Epithelial cell of prostate (primary cell): ENCODE measurements around the gene FAM89B.
"Not testable (repeated sequence)": the region's sequence is repeated elsewhere in the genome, so short reads cannot be mapped to it uniquely, and the experiment has no call there.

Source experiments
- DNase-seq: peaks from one replicate; pipeline ENCODE4 v3.0.0-alpha.2; 2011; ENCODE audit warnings: low read depth, low spot score
- H3K27ac ChIP-seq: fragments of 450-650 bp; 2 replicates; pipeline ENCODE4 v1.5.1; 2017; ENCODE audit warnings: mild to moderate bottlenecking

The FAM89B gene

GRCh38 chr11:65554842-65555430, 17.4 kb upstream of the FAM89B start:
- H3K27ac ChIP-seq: no peak overlapping the region
- DNase-seq: no peak

DNA sequence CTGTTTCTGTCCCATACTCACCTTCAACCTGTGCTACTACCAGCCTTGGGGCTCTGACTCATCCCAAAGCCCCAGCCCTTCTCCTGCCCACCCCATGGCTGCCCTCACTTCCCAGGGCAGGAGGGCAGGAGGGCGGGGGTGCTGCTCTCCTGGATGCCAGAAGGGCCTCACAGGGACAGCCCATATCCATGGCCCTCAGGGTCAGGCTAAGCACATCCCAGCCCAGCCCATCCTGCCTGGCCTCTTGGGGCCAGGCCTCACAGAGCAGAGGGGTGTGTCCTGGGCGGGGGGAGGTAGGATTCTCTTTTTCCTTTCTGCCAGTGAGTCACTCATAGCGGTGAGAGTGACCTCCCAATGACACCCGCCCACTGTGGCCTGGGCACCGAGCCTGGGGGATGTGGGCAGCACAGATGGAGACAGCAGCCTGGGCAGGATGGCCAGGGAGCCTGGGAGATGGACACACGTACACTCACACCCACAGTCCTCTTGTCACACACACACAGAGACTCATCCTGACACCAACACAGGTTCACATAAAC, 16.6 kb upstream of the FAM89B start:
- no peak for DNase-seq
- no peak overlapping the region for H3K27ac ChIP-seq

DNA sequence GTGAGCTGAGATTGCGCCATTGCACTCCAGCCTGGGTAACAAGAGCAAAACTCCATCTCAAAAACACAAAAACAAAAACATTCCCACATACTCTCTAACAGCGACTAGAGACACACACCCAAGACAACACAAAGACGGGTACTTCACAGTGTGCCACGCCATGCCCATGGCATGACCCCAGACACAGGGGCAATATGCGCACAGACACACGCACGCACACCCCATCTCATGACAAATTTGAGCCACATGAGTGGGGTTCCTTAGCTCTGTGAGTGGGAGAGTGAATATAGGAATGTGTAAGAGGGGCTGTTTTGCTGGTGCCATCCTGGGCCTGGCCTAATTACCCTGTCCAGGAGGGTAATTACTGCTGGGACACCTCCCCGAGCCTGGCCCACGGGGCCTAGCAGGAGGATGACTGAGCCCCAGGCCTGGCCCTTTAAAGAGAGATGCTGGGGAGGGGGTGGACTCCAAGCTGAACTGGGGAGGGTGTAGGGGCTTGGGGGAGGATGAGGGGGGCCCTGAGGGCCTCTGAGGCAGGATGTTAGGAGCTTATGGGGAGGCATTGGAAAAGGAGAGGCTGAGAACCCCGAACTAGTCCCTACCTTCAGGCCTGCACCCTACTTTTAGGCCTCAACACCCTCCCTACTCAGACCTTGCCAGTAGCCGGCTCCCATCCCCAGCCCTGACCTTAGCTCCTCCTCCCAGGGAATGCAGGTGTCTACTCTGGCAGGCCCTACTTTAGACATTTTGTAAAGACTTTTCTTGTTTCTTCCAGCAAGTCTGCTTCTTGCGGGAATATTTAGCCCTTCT, 15.7 kb upstream of the FAM89B start:
- DNase-seq: no peak
- peak overlapping the region; percentile 87 for H3K27ac ChIP-seq

- peak overlapping the region; percentile 87 for H3K27ac ChIP-seq
- no peak for DNase-seq
These were observed 14.9 kb upstream of the FAM89B start for GRCh38 chr11:65557280-65558001.

- no peak for DNase-seq
- peak within 1 kb of the TSS; percentile 87 for H3K27ac ChIP-seq
These were observed 14.1 kb upstream of the FAM89B start, which contains the start of gene LTBP3 for GRCh38 chr11:65558002-65558929. Gene LTBP3, minus strand, starts transcription at chr11:65558359. Its CDS starts 400 bp downstream, at chr11:65557959.

DNA sequence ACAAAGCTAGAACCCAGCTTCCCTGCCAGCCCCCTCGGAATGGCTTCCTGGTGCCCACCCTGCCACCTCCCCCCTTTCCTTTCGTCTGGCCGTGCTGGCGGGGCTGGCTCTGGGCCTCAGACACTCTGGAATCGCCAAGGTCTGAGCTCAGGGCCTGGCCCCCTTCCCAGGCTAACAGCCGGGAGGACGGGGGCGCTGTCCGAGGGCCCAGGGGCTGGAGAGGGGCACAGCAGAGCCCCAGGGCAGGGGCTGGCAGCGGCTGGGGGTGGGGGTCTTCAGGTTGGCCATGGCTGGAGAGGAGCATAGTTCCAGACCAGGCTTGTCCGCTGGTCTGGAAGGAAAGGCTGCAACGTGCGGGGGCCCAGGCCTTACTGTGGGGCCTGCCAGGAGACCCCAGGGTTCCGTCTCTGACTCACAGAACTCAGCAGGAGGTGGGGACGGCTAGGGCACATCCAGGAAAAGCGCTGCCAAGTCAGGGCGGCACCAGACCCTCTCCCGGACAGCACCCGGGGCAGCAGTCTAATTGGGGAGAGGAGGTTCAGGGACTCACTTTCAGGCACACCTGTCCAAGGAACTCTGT, 13.3 kb upstream of the FAM89B start:
- H3K27ac ChIP-seq: peak overlapping the region; percentile 87
- no peak for DNase-seq

DNA sequence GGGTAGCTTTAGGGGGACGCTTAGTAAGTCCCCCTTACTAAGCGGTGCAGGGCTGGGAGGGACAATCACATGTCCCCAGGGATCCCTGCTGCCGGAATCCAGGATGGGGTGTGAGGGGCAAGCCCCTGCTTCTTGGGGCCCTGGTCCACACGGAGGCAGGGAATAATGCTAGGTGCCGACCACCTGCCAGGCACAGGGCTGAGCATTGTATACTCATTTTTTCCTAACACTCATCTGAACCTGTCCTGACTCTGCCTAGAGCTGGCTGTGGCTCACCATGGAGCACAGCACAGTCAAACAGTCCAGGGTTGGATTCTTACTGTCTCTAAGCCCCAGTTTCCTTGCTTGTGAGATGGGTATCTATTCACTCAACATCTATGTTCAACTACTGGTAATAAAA, 12.8 kb upstream of the FAM89B start:
- DNase-seq: no peak
- H3K27ac ChIP-seq: peak overlapping the region; percentile 87

GRCh38 chr11:65559951-65560537, 12.3 kb upstream of the FAM89B start:
- peak overlapping the region; percentile 87 for H3K27ac ChIP-seq
- no peak for DNase-seq

DNA sequence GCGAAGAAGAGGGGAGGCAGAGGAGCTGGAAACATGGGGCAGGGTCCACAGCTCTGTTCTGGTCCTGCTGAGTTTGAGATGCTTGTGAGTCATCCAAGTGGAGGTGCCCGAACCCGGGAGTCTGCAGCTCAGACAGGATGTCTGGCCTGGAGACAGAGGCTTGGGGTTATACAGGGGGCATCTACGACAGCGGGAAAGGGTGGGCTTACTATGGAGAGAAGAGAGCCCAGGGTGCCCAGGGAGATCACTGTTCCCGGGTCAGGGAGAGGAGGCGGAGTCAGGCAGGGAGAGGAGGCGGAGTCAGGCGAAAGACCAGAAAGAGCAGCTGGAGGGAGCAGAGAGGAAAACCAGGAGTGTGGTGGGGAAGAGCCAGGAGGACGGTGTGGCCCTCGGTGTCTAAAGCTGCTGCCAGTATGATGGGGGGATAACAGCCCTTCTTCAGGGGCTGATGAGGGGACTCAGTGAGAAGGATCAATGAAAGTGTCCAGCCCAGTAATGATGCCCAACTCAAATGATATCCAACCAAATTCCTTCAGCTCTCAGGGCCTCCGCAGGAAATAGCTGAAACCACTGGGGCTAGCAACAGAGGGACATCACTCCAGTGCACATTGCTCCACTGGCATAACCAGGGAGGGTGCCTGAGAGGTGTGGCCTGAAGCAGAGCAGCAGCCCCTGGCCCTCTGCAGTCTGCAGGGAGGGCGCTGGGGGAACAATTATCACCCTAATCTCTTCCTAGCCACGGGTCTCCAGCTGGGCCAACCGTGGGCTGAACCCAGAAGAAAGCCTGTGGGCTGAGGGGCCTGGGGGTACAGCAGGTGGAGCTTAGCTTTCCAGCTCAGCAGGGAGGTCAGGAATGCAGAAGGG, 11.6 kb upstream of the FAM89B start:
- peak overlapping the region; percentile 87 for H3K27ac ChIP-seq
- DNase-seq: no peak

- no peak overlapping the region for H3K27ac ChIP-seq
- no peak for DNase-seq
These were observed 10.3 kb upstream of the FAM89B start for GRCh38 chr11:65562020-65562419.

DNA sequence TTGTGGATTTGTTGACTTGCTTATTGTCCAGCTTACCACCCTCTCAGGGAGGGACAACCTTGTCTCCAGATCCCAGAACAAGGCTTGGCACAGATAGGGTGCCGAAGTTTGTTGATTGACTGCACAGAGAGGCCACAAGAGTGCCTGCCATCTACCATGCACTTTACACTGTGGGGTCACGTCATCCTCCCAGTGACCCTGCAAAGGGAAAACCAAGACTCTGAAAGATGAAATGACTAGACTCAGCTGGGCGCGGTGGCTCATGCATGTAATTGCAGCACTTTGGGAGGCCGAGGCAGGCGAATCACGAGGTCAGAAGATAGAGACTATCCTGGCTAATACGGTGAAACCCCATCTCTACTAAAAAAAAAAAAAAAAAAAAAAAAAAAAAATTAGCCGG, 9.6 kb upstream of the FAM89B start:
- DNase-seq: no peak
- H3K27ac ChIP-seq: no peak overlapping the region

GRCh38 chr11:65563601-65564000, 8.7 kb upstream of the FAM89B start:
- DNase-seq: no peak
- no peak overlapping the region for H3K27ac ChIP-seq

DNA sequence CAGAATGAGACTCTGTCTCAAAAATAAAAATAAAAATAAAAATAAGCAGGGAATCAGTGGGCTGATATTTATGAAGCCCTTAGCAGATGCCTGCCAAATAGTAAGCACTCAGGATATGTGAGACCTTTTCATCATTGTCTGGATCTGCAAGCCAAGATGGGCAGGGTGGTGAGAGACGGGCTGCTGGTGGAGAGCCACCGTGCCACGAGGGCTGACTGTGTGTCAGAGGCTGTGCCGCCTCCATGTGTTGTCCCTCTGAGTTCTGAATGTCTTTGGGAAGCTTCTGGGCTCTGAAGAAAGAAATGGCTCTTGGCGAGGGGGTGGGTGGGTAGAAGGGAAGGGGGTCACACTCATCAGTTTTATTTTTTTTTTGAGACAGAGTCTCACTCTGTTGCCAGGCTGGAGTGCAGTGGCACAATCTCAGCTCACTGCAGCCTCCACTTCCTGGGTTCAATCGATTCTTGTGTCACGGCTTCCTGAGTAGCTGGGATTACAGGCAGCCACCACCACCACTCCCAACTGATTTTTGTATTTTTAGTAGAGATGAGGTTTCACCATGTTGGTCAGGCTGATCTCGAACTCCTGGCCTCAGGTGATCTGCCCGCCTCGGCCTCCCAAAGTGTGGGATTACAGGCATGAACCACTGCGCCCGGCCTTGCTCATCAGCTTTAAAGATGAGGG, 7.3 kb upstream of the FAM89B start:
- DNase-seq: not testable (repeated sequence)
- H3K27ac ChIP-seq: peak overlapping the region; percentile 63

DNA sequence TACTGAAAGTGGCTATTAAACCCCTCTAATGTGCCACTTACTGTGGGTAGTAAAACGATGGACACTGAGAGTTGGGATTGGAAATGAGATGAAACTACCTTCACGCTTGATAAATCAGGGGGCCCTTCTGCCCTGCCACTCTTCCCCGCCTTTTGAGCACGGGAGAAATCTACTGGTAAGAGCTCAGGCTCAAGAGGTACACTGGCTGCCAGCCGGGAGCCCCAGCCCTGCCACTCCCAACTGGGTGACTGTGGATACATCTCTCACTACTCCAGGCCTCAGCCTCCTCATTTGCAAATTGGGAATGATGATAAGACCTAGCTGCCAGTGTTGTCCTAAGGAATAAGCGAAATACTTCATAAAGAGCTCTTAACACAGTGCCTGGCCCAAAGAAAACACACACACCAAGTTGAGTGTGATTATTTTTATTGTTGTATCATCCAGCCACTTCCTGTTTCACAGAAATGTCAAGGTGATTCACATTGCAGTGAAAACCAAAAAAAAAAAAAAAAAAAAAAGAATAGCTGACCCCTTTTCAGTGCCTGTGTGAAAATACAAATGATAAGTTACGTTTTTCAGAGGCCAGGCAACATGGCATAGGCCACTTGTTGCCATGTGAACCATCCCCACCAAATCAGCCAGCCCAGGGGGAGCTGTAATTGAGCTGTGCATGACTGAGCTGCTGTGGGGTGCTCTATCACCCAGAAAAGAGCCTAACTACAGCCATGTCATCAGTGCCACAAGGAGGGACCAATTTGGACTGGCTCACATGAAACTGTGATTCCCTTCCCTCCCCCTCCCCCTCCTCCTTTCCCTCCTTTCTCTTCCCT, 6.5 kb upstream of the FAM89B start:
- DNase-seq: no peak
- H3K27ac ChIP-seq: peak overlapping the region; percentile 63

GRCh38 chr11:65569164-65569972, 3.0 kb upstream of the FAM89B start:
- DNase-seq: no peak
- peak overlapping the region; percentile 96 for H3K27ac ChIP-seq
